Endothelial cell of umbilical vein (primary cell): ENCODE results near the gene CHAC2. TPM values are rescaled to one million over a fixed set of nuclear protein-coding genes. Genes with fewer than 3 reads are reported as not detected.
A peak's percentile ranks its signal among the peaks of the same experiment; 100 is the strongest.

Source experiments
- BruUV-seq: library from RNA; stranded (reverse); fragments of 400-500 nt; replicated peaks from 2 replicates; lab custom pipeline; 2021; lab: Mats Ljungman, UMichigan
- CTCF ChIA-PET: fragments of 300-600, 350-600 bp; sonication (Branson Sonifier 250); formaldehyde crosslinking; loops from one replicate; lab custom pipeline; 2021; ENCODE audit warnings: antibody characterized with exemption, inconsistent platforms; lab: Charles Lee
- POLR2A ChIA-PET: fragments of 300-600, 350-600 bp; sonication (Branson Sonifier 250); formaldehyde crosslinking; loops from one replicate; lab custom pipeline; 2021; ENCODE audit warnings: antibody characterized with exemption, inconsistent platforms; lab: Charles Lee
- DNase-seq: peaks from one replicate; pipeline ENCODE4 v3.0.0-alpha.2; 2011; ENCODE audit warnings: low read depth, low spot score
- FAIRE-seq: peaks from 2 replicates; lab custom pipeline; 2011; peaks lifted over from hg19 to GRCh38; lab: Jason Lieb, UNC
- H2AFZ ChIP-seq: 2 replicates; pipeline ENCODE4 v1.6.0; 2012; ENCODE audit warnings: low read depth, low read length, control low read depth, inconsistent platforms
- H3K27ac ChIP-seq: 2 replicates; pipeline ENCODE4 v1.5.1; 2011; ENCODE audit warnings: low read depth, mild to moderate bottlenecking, control low read depth, low read length, moderate library complexity; ENCODE audit not compliant: insufficient read depth
- H3K27me3 ChIP-seq, 2 experiments: 2 replicates each; pipeline versions ENCODE4 v1.6.0 to v1.6.1; 2011; ENCODE audit warnings: low read length in 2 of 2, mixed read lengths in 1 of 2; ENCODE audit not compliant: control insufficient read depth in 2 of 2, insufficient read depth in 2 of 2
- H3K36me3 ChIP-seq, 2 experiments: 2 replicates in 1 of 2; 3 replicates in 1 of 2; pipeline ENCODE4 v1.5.1; 2011; ENCODE audit warnings: low read length in 2 of 2, mild to moderate bottlenecking in 1 of 2, moderate library complexity in 1 of 2; ENCODE audit not compliant: control insufficient read depth in 2 of 2, insufficient read depth in 2 of 2; ENCODE audit errors: extremely low read depth in 1 of 2
- H3K4me1 ChIP-seq: 3 replicates; pipeline ENCODE4 v1.5.1; 2011; ENCODE audit warnings: mild to moderate bottlenecking, low read length; ENCODE audit not compliant: control insufficient read depth, insufficient read depth; ENCODE audit errors: extremely low read depth
- H3K4me2 ChIP-seq: 2 replicates; pipeline ENCODE4 v1.6.1; 2011; ENCODE audit warnings: low read length, control low read depth, mixed read lengths; ENCODE audit not compliant: insufficient read depth
- H3K4me3 ChIP-seq, 3 experiments: fragments of 200-600 bp in 1 of 3; sonication (generic), shearing (Covaris generic) in 1 of 3; replicated peaks in 1 of 3; 2 replicates each; pipeline ENCODE4 v1.5.1; 2011 to 2016; ENCODE audit warnings: control low read depth in 3 of 3, low read length in 3 of 3, mild to moderate bottlenecking in 2 of 3, inconsistent platforms in 1 of 3, low read depth in 1 of 3, moderate library complexity in 1 of 3; ENCODE audit not compliant: insufficient read depth in 1 of 3
- H3K79me2 ChIP-seq: 2 replicates; pipeline ENCODE4 v1.6.0; 2012; ENCODE audit warnings: low read length, inconsistent platforms; ENCODE audit not compliant: control insufficient read depth, insufficient read depth
- H3K9ac ChIP-seq: replicated peaks from 2 replicates; pipeline ENCODE3; 2011; ENCODE audit warnings: low read length, control low read depth; ENCODE audit not compliant: insufficient read depth; ENCODE audit errors: extremely low read depth
- H3K9me1 ChIP-seq: replicated peaks from 3 replicates; pipeline ENCODE4 v1.6.0; 2011; ENCODE audit warnings: mild to moderate bottlenecking, low read length; ENCODE audit not compliant: control insufficient read depth, insufficient read depth; ENCODE audit errors: extremely low read depth
- H3K9me3 ChIP-seq: replicated peaks from 2 replicates; pipeline ENCODE4 v1.5.1; 2012; ENCODE audit warnings: low read length, inconsistent platforms; ENCODE audit not compliant: control insufficient read depth, insufficient read depth
- H4K20me1 ChIP-seq: replicated peaks from 2 replicates; pipeline ENCODE3; 2011; ENCODE audit warnings: mild to moderate bottlenecking, low read length; ENCODE audit not compliant: control insufficient read depth, insufficient read depth; ENCODE audit errors: extremely low read depth
- EZH2 ChIP-seq: IDR thresholded peaks from 2 replicates; pipeline ENCODE4 v1.6.1; 2012; ENCODE audit warnings: borderline replicate concordance, low read depth, mild to moderate bottlenecking, moderate library complexity, low read length, inconsistent platforms; ENCODE audit not compliant: severe bottlenecking
- FOS ChIP-seq: IDR thresholded peaks from 2 replicates; pipeline ENCODE4 v1.6.1; 2011; ENCODE audit warnings: mild to moderate bottlenecking, low read length, moderate library complexity, borderline replicate concordance; ENCODE audit not compliant: insufficient read depth
- GATA2 ChIP-seq: IDR thresholded peaks from 2 replicates; pipeline ENCODE4 v1.7.0; 2011; ENCODE audit warnings: low read depth, mild to moderate bottlenecking, moderate library complexity, mixed read lengths, low read length; ENCODE audit not compliant: insufficient read length, insufficient read depth
- JUN ChIP-seq: IDR thresholded peaks from 2 replicates; pipeline ENCODE4 v1.6.1; 2011; ENCODE audit warnings: borderline replicate concordance, low read depth; ENCODE audit not compliant: insufficient read length, insufficient read depth
- MYC ChIP-seq: IDR thresholded peaks from one replicate; pipeline ENCODE4 v1.6.1; 2011; ENCODE audit warnings: mild to moderate bottlenecking, low read depth, low read length
- POLR2A ChIP-seq: IDR thresholded peaks from 2 replicates; pipeline ENCODE4 v1.6.1; 2012; ENCODE audit warnings: low read depth, mild to moderate bottlenecking, control low read depth, low read length
- POLR2AphosphoS5 ChIP-seq: IDR thresholded peaks from 2 replicates; pipeline ENCODE4 v1.6.1; 2012; ENCODE audit warnings: low read depth, mild to moderate bottlenecking, control low read depth, low read length, moderate library complexity; ENCODE audit not compliant: insufficient read depth
- dilution Hi-C: fragments of 300-500 bp; cut with MboI; formaldehyde crosslinking; loops from one replicate; pipeline ENCODE4 v1.15.0; 2019; ENCODE audit warnings: low sequenced_read_pairs; ENCODE audit not compliant: extremely low pct_ligation_motif_present
- intact Hi-C: fragments of 100-400 bp; cut with micrococcal nuclease; formaldehyde crosslinking; loops from one replicate; pipeline ENCODE4 v1.10.0; 2022
- polyA plus RNA-seq, 4 experiments: library from polyadenylated mRNA; depleted of rRNA in 3 of 4; stranded (reverse) in 3 of 4; unstranded in 1 of 4; fragments of >200 nt; gene quantifications; 2 replicates each; pipeline versions ENCODE4 v1.2.1 to v1.2.3, GENCODE V29; 2011 to 2012; ENCODE audit warnings: missing spikeins in 1 of 4
- total RNA-seq: library from RNA; stranded (reverse); gene quantifications from 2 replicates; pipeline ENCODE4 v1.2.3, GENCODE V29; 2021
- TF ChIP-seq, protein P1 (sequence below), 2 donors: IDR thresholded peaks; 1 replicate in 1 of 2; 2 replicates in 1 of 2; pipeline ENCODE4 v1.5.1; 2011; ENCODE audit warnings: low read length in 2 of 2, mild to moderate bottlenecking in 2 of 2, moderate library complexity in 2 of 2, control low read depth in 1 of 2, inconsistent platforms in 1 of 2, low read depth in 1 of 2; ENCODE audit not compliant: insufficient read depth in 1 of 2; ENCODE audit errors: extremely low read depth in 1 of 2
- TF ChIP-seq, protein P2 (sequence below): IDR thresholded peaks from 2 replicates; pipeline ENCODE4 v1.6.1; 2011; ENCODE audit not compliant: insufficient read depth, insufficient read length

The CHAC2 gene
- total and polyA plus RNA-seq, 2 donors (not counting 3 experiments of a cell fraction or from before 2014, with no cell fraction given) = 3.4 to 8.3 TPM

DNA sequence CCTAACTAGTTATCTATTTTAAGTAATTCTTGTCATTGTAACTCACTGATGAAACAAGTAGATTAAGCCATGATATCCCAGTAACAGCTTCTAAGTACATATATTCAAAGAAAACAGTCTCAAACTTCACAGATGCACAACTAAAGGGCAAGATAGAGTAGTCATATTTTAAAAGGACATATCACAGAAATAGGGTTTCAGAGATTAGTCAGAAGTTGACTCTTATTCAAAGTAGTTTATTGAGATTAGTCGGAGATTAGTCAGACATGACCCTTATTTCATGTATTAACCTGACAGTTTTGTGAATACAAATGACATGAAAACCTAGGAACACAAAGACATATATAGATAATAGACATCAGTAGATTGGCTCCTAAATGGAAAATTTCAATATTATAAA lies 15.9 kb upstream of the CHAC2 start:
- Histone ChIP-seq H3K36me3 (peaks cover 0 to 3% of the 10 kb centered on the region in 2 experiments), H3K9ac (no peak overlapping the region), H4K20me1 (no peaks in the 10 kb centered on the region), H2AFZ (no peak overlapping the region), H3K27me3 (no peaks in the 10 kb centered on the region), H3K79me2 (no peaks in the 10 kb centered on the region), H3K4me3 (no peak overlapping the region), H3K9me3 (no peaks in the 10 kb centered on the region), H3K4me2 (no peak overlapping the region), H3K4me1 (peaks cover 3% of the 10 kb centered on the region), H3K9me1 (no peaks in the 10 kb centered on the region), H3K27ac (no peak overlapping the region)
- FAIRE-seq (peak; percentile 28), DNase-seq (peak; percentile 24)
- TF ChIP-seq FOS (peak; percentile 62), JUN (no peak)
- CTCF ChIA-PET = interaction anchor here (1.2 kb wide), 1 partner anchor 15 kb away, joined by 3 read pairs; no protein-coding TSS in a partner anchor
- POLR2A ChIA-PET = no interaction called here
- dilution Hi-C loops (no loop called here), intact Hi-C loops (no loop called here)
- no TSS peak for BruUV-seq

DNA sequence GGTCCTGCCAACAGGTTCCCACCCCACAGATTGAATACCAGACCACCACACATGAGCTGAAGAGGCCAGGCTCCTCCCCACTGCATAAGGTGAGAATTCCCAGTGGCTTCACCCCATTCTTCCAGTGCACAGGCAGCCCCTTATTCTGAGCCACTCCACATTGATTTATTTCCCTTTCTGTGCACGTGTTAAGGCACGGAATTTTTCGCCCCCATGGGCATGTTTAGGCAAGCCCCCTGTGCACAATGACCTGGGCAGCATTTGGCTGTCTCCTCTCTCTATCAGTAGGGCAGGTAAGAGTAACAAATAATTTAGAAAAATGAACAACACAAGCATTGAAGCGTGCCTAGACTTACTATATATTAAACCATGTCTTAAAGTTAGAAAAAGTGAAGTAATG lies 15.2 kb upstream of the CHAC2 start:
- dilution Hi-C loops = no loop called here
- no peaks in the 10 kb centered on the region for H3K9me3 ChIP-seq
- H3K9ac ChIP-seq = no peak overlapping the region
- H3K4me2 ChIP-seq = no peak overlapping the region
- POLR2A ChIA-PET = no interaction called here
- CTCF ChIA-PET = interaction anchor here (1.2 kb wide), 1 partner anchor 15 kb away, joined by 3 read pairs; no protein-coding TSS in a partner anchor
- H3K27me3 ChIP-seq = no peaks in the 10 kb centered on the region
- no peaks in the 10 kb centered on the region for H3K9me1 ChIP-seq
- H4K20me1 ChIP-seq = no peaks in the 10 kb centered on the region
- no peak overlapping the region for H3K4me3 ChIP-seq
- H3K79me2 ChIP-seq = no peaks in the 10 kb centered on the region
- peaks cover 0 to 5% of the 10 kb centered on the region in 2 experiments for H3K36me3 ChIP-seq
- peaks cover 3% of the 10 kb centered on the region for H3K4me1 ChIP-seq
- TF ChIP-seq POLR2A (no peak), EZH2 (no peak), MYC (no peak), FOS (no peak), GATA2 (no peak), JUN (no peak), POLR2AphosphoS5 (no peak)
- TF ChIP-seq, protein P1, sequence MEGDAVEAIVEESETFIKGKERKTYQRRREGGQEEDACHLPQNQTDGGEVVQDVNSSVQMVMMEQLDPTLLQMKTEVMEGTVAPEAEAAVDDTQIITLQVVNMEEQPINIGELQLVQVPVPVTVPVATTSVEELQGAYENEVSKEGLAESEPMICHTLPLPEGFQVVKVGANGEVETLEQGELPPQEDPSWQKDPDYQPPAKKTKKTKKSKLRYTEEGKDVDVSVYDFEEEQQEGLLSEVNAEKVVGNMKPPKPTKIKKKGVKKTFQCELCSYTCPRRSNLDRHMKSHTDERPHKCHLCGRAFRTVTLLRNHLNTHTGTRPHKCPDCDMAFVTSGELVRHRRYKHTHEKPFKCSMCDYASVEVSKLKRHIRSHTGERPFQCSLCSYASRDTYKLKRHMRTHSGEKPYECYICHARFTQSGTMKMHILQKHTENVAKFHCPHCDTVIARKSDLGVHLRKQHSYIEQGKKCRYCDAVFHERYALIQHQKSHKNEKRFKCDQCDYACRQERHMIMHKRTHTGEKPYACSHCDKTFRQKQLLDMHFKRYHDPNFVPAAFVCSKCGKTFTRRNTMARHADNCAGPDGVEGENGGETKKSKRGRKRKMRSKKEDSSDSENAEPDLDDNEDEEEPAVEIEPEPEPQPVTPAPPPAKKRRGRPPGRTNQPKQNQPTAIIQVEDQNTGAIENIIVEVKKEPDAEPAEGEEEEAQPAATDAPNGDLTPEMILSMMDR (IDR thresholded peaks at IDR 0.05; ENCODE audit: extremely low read depth in 1 of 2, insufficient read depth in 1 of 2, low read depth in 1 of 2, low read length in 2 of 2) = no peak
- TF ChIP-seq, protein P2, sequence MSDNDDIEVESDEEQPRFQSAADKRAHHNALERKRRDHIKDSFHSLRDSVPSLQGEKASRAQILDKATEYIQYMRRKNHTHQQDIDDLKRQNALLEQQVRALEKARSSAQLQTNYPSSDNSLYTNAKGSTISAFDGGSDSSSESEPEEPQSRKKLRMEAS = no peak
- no peak overlapping the region for H2AFZ ChIP-seq
- H3K27ac ChIP-seq = no peak overlapping the region
- intact Hi-C loops = no loop called here
- DNase-seq (no peak), FAIRE-seq (no peak)
- BruUV-seq = no TSS peak
